ENCODE measurements around the gene MYD88.
A peak's percentile ranks its signal among the peaks of the same experiment; 100 is the strongest.

Gene MYD88

DNA sequence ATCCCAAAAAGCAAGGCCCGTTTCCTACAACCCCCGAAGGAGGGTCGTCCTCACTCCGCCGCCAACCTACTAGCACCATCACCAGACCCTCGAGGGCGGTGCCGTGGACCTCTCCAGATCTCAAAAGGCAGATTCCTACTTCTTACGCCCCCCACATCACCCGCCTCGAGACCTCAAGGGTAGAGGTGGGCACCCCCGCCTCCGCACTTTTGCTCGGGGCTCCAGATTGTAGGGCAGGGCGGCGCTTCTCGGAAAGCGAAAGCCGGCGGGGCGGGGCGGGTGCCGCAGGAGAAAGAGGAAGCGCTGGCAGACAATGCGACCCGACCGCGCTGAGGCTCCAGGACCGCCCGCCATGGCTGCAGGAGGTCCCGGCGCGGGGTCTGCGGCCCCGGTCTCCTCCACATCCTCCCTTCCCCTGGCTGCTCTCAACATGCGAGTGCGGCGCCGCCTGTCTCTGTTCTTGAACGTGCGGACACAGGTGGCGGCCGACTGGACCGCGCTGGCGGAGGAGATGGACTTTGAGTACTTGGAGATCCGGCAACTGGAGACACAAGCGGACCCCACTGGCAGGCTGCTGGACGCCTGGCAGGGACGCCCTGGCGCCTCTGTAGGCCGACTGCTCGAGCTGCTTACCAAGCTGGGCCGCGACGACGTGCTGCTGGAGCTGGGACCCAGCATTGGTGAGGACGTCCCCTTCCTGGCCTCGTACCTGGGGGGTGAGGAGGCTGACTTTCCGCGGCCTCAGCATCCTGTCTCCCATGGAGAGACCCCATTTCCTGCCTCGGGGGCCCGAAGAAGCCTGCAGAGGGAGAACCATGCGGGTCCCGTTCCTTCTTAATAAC is at the start of gene MYD88:
MYD88 (plus strand) TSS at position 313 of the 842 bp plus-strand sequence; CDS start at position 353, 40 bp downstream.
- peak; percentile 62 for DNase-seq (ENCODE audit: low spot score)

- no peak for DNase-seq (ENCODE audit: low spot score)
These were observed 49.3 kb upstream of the MYD88 start for GRCh38 chr3:38089163-38089562.

GRCh38 chr3:38090453-38090852 is 48.0 kb upstream of the MYD88 start:
- DNase-seq (ENCODE audit: low spot score), result no peak

GRCh38 chr3:38094999-38095398 is 43.5 kb upstream of the MYD88 start:
- DNase-seq (ENCODE audit: low spot score), result no peak

- DNase-seq (ENCODE audit: low spot score), result no peak
These were observed 42.6 kb upstream of the MYD88 start for GRCh38 chr3:38095669-38096483.

GRCh38 chr3:38097446-38098375 is 40.8 kb upstream of the MYD88 start:
- no peak for DNase-seq (ENCODE audit: low spot score)

GRCh38 chr3:38098376-38098723 is 40.1 kb upstream of the MYD88 start:
- DNase-seq (ENCODE audit: low spot score), result no peak

DNA sequence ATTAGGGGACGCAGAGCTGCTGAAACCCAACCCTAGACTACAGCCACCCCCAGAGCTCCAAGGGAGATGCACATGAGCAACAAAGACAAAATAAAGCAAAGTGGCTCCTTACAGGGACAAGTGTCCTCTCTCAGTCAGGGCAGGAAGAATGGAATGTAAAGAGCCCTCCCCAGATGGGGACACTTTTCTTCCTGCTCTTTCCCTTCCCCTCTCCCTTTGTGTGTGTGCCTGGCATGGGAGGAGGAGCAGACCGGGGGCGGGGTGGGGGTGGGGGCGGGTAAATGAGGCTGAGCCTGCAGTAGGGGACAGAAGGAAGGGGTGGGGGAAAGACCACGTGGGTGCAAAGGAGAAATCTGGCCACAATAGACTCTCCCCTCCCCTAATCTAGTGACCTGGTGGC is 38.9 kb upstream of the MYD88 start:
- no peak for DNase-seq (ENCODE audit: low spot score)

DNA sequence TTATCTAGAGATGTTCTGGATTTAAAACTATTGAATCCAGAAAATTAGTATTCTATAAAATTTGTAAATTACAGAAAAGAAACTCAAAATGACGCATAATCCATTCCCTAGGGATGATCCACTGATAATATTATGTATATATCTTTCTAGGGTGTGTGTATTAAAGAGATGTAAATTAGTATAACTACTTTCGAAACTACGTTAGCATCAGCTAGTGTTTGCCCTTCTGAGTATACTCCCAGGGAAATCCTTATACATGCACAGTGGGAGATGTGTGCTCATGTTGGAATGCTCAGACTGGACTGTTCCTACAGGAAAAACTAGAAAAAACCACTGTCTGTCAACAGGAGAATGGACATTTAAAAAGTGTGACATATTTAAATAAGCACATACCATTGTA is 38.0 kb upstream of the MYD88 start:
- no peak for DNase-seq (ENCODE audit: low spot score)

GRCh38 chr3:38101811-38102443 is 36.5 kb upstream of the MYD88 start:
- no peak for DNase-seq (ENCODE audit: low spot score)

DNA sequence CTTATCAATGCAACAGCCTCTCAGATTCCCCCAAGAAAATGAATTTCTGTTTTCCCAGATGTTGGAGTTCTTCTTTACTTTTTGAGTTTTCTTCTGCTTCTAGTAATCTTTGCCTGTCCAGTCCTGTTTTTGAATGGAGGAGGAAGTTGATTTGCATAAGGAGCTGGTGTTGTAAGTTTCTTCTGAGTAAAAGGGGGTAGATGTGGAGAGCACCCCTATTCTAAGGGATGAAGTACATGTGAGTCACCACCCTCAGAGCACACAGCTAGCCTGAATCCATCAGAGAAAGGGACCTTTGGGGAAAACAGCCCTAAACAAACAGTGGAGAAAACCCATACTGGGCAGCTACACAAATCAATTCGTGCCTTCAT is 36.0 kb upstream of the MYD88 start:
- no peak for DNase-seq (ENCODE audit: low spot score)

DNA sequence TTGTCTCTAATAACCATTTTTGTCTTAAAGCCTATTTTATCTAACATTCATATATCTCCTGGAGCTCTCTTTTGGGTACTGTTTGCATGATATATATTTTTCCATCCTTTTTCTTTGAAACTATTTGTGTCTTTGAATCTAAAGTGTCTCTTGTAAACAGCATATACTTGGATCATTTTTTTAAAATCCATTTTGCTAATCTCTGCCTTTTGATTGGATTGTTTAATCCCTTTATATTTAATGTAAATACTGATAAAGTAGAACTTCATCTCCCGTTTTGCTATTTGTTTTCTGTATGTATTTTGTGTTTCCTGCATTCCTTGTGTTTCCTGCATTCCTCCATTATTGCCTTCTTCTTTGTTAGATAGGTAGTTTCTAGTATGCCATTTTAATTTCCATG is 32.9 kb upstream of the MYD88 start:
- DNase-seq (ENCODE audit: low spot score), result no peak

GRCh38 chr3:38107911-38108648 is 30.4 kb upstream of the MYD88 start:
- DNase-seq (ENCODE audit: low spot score), result no peak

DNA sequence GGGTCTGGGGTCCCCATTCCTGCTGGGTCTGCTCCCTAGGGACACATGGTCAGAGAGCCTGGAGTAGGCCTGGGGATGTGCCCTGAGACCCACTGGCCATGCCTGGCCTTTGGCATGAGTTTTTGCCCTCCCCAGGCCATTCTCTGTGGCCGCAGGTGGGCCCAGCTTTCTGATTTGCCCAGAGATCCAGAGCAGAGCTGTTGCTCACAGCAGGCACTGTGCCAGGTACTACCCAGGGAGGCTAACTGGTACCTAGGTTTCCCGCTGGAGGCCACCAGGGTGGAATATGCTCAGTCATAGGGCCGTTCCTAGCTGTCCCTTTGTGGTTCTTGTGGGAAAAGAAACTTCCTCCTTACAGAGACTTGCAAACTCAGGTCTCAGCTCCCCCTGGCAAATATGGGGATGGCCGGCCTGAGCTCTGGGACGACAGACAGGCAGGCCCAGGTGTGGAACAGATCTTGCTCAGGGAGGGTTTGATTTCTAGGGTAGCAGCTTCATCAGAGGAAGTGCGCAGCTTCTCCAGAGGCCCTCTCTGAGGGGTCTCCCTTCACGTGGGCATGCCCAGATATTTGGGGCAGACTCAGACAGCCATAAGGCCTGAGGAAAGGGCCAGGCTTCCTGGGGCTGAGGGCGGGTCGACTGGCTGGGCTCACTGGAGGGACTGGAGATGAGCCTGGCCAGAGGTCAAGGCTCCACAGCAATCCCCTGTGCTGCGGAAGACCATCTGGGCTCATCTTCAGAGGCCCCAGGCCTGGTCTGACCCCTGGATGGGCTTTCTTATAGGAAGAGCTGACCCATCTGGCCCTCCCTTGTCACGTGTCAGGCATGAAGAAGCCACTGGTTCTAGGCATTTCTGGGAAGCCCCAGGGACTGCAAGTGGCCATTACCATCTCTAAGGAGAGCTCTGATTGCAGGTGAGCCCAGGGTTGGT is 29.5 kb upstream of the MYD88 start:
- no peak for DNase-seq (ENCODE audit: low spot score)

DNA sequence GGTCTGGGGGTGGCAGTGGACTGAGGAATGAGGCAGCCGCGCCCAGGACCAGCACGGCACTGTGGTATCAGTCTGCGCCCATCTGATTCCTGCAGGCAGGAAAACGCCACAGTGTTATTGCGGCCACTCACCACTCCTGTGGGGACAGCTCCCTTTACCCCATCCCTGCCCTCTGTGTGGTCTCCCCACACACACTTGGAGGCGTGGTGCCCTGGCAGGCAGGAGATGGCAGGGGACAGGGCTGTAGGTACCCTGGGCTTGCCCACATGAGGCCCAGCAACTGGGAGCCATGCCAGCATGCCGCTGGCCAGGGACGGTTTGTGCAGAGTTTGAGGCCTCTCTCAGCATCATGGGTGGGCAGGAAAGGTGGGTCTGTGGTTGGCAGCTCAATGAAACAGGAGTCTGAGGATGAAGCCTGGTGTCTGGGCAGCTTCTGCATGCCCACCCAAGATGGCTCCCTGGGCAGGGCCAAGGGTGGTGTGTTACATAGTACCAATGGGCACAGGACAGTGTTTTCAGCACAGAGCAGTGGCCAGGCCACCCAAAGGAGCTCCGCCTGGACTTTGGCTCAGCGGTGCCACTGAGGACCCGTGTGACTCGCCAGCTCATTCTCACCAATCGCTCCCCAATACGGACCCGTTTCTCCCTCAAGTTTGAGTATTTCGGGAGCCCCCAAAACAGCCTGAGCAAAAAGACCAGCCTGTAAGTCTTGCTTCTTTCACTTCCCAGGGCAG is 28.7 kb upstream of the MYD88 start:
- no peak for DNase-seq (ENCODE audit: low spot score)

DNA sequence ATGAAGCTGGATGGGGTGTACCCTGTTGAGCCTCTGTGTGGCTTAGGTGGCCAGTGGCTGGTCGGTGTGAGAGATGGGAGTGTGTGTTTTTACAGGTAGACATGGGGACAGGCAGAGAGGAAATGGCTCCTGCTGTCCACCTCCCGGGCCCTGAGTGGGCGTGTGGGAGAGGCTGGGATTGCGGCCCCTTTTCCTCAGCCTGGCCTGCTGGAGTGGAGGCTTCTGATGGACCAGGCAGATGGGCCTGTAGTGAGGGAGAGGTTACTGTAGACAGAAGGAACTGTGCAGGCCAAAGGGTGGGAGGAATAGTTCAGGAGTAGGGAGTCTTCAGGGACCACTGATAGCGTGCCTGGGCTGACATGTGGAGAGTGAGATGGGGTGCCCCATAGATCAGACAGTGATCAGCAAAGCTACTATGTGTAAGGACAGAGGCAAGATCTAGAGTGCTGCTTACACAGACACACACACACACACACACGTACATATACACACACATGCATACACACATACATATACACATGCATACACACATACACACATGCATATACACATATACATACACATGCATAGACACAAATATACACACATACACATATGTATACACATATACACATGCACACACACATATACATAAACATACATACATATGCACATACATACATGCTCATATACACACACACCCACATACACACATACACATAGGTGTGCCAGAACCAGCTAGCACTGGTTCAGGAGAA is 28.0 kb upstream of the MYD88 start:
- DNase-seq (ENCODE audit: low spot score), result no peak

DNA sequence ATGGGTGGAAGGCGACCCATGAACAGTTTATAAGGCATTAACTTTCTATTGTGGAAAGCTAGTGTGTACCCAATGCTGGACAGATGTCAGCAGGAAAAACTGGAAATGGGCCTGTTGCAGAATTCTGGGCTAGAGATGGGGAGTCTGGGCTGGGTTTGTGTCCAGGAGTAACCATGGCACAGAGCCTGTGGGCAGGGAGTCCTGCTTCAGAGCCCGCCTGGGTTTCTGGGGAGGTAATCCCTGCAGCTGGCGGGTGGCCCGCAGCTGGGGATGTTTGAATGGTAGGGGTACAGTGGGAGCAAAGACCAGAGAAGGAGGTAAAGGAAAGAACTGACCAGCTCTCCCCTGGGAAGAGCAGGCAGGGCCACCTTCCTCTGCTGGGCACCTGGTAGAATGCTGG is 27.3 kb upstream of the MYD88 start:
- DNase-seq (ENCODE audit: low spot score), result no peak

DNA sequence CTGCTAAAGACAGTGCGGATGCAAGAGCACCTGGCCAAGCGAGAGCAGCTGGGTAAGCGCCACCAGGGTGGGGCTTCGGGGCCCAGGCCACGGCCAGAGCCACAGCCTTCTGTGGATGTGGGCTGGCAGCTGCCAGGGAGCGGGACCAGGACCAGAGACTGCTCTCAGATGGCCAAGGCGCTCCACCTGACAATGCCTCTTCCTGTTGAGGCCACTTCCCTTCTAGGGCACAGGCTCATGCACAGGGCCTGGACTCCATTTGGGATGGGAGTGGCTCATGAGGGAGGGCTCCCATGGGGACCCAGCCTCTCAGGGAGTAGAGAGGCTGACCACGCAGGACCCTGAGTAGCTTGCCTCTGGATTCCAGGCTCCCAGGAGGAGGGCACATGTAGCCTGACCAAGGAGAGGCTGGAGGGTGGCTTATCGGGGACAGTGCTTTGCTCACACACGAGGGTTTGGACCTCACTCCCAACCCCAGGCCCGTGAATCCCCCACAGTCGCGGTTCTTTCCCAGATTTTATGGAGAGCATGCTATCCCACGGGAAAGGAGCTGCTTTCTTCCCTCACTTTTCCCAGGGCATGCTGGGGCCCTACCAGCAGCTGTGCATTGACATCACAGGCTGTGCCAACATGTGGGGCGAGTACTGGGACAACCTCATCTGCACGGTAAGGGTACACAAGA is 26.6 kb upstream of the MYD88 start:
- no peak for DNase-seq (ENCODE audit: low spot score)

Measured in RKO (cell line).